IPS-18a (cell line): ENCODE measurements around the gene TLR9.

Experiments
- H3K27ac ChIP-seq: one replicate; pipeline ENCODE4 v1.5.1; 2013; ENCODE audit warnings: low read length
- H3K27me3 ChIP-seq: one replicate; pipeline ENCODE4 v1.6.1; 2013; ENCODE audit warnings: mild to moderate bottlenecking, low read length; ENCODE audit not compliant: control insufficient read depth, insufficient read depth
- H3K36me3 ChIP-seq: one replicate; pipeline ENCODE4 v1.6.1; 2013; ENCODE audit warnings: low read depth, low read length; ENCODE audit not compliant: control insufficient read depth
- H3K4me1 ChIP-seq: one replicate; pipeline ENCODE4 v1.6.1; 2013; ENCODE audit warnings: low read depth, low read length; ENCODE audit not compliant: control insufficient read depth
- H3K4me3 ChIP-seq: one replicate; pipeline ENCODE4 v1.5.1; 2013; ENCODE audit warnings: low read length
- H3K9ac ChIP-seq: one replicate; pipeline ENCODE4 v1.6.1; 2013; ENCODE audit warnings: mild to moderate bottlenecking, low read length, moderate library complexity
- H3K9me3 ChIP-seq: one replicate; pipeline ENCODE4 v1.6.1; 2013; ENCODE audit warnings: low read depth, low read length; ENCODE audit not compliant: control insufficient read depth

Gene TLR9

DNA sequence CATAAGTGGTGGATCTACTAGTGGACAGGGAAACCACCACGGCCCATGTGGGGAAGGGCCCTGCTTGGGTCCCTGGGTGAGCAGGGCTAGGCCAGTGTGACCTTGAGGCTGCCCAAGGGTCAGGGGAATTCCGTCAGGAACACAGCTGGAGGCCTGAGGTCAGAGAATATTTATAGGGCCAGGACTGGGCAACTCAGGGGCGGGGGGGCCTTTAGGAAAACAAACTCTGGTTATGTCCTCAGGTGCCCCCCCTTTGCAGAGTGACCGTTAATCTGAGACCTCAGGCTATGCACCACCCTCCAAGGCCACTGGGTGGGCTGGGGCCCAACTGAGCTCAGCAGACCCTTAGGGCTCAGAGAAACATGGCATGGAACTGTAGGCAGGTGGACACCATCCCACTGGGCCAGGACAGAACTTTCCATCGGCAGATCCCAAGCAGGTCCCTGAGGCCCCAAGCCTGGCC lies 11.0 kb upstream of the TLR9 start:
- no peaks in the 10 kb centered on the region for H3K27me3 ChIP-seq
- H3K9ac ChIP-seq = no peak overlapping the region
- no peak overlapping the region for H3K27ac ChIP-seq
- no peak overlapping the region for H3K4me3 ChIP-seq
- H3K9me3 ChIP-seq = no peaks in the 10 kb centered on the region
- H3K36me3 ChIP-seq = no peaks in the 10 kb centered on the region
- H3K4me1 ChIP-seq = peaks cover 30% of the 10 kb centered on the region

DNA sequence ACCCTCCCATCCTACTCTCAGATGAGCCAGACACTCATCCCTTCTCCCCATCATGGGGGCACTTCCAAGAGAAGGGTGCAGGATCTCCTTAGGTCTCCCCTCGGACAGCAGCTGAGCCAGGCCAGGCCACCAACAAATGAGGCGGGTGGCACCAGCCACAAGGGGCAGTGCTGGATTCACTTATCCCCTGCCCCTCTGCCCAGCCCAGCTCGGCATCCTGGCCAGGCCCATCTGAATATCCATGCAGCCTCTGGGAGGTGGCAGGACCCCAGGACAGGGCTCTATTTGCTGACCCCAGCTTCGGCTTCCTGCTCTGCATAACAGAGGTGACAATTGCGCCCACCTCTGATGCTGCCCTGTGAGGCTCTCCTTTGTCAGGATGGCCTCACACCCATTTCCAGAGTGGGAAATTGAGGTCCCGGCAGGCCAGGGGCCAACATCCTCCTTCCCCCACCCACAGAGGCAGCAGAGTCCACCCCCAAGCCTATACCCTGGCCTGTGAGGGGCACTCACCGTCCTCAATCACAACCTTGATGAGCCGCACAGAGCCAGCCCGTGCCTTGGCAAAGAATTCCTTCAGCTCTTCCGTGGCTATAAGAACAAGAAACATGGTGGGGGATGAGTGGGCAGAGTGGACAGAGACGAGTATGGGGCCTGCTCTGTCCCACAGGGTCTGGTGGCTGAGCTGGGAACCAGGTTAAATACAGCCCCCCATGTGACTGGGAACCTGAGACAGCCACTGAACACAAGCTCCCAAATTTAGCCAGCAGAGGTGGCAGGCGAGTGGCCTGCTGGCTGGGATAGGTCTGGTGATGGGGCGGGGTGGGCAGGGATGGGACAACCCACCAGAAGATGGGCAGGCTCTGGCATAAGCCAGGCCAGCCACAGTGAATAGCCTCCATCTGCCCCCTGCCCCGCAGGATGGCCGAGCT lies 9.3 kb upstream of the TLR9 start:
- Histone ChIP-seq H3K9ac (no peak overlapping the region), H3K27ac (no peak overlapping the region), H3K9me3 (no peaks in the 10 kb centered on the region), H3K4me1 (peaks cover 19% of the 10 kb centered on the region), H3K27me3 (no peaks in the 10 kb centered on the region), H3K4me3 (no peak overlapping the region), H3K36me3 (peaks cover 14% of the 10 kb centered on the region)

DNA sequence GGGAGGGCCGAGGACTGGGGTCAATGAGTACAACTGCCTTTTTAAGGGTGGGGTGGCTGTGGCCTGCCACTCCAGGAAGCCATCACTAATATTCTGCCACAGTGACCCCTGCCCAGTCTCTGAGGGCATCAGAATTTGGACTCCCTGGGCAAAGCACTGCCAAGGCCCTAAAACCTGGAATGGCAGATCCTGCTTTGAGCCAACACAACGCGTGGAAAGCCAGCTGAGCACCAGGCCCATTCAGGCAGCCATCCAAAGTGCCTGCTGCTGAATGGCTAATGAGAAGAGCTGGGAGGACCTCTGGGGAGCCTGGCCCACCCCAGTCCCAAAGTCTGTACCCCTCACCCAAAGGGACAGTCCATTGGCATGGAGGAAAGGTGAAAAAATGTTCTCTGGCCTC lies 8.5 kb upstream of the TLR9 start:
- H3K9ac ChIP-seq = no peak overlapping the region
- H3K27ac ChIP-seq = no peak overlapping the region
- H3K4me1 ChIP-seq = peaks cover 19% of the 10 kb centered on the region
- no peak overlapping the region for H3K4me3 ChIP-seq
- H3K27me3 ChIP-seq = no peaks in the 10 kb centered on the region
- peaks cover 22% of the 10 kb centered on the region for H3K36me3 ChIP-seq
- no peaks in the 10 kb centered on the region for H3K9me3 ChIP-seq

DNA sequence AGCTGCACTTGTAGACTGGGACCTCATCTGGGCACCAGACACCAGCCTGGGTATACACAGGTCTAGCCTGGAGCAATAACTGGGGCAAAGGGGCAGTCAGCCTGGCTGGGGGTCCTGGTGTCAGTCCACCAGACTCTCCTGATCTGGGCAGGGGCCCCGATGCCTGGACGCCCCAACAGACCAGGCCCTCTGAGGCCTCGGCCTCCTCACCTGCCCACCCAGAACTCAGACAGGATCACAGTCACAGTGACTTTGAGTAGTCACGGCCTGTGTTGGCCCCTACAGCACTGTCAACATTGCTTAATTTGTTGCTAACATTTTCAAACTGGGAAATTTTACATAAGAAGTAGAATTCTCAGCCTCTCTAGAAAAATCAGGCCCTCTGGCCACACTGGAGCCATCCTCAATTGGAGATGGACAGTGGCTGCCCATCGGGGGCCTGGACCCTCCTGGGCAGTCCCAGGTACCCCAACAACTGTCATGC lies 7.7 kb upstream of the TLR9 start:
- Histone ChIP-seq H3K4me1 (peaks cover 15% of the 10 kb centered on the region), H3K9ac (no peak overlapping the region), H3K4me3 (no peak overlapping the region), H3K36me3 (peaks cover 22% of the 10 kb centered on the region), H3K9me3 (no peaks in the 10 kb centered on the region), H3K27ac (no peak overlapping the region), H3K27me3 (no peaks in the 10 kb centered on the region)

DNA sequence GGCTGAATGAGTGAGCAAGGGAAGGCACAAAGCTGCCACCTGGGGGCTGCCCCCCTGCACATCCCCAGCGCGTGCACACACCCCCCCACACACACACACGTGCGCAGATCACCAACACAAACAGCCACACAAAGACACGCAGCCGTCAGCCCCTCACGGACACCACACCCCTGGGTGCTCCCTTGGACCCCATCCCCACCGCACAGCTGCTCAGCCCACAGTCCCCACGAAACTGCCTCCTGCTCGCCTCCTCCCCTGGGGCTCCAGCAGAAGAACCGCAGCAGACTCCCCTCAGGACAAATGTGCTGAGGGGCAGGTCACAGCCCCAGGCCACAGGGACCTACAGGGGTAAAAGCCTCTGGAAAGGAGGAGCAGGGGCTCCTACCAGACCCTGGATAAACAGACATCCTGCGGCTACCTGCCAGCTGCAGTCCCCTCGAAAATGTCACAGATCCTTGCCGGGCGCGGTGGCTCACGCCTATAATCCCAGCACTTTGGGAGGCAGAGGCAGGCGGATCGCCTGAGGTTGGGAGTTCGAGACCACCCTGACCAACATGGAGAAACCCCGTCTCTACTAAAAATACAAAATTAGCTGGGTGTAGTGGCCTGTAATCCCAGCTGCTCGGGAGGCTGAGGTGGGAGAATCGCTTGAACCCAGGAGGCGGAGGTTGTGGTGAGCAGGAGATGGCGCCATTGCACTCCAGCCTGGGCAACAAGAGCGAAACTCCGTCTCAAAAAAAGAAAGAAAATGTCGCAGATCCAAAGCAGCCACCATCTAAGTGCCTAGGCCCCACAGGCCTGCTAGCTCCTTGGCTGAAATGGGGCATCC lies 7.0 kb upstream of the TLR9 start:
- Histone ChIP-seq H3K4me3 (no peak overlapping the region), H3K9ac (no peak overlapping the region), H3K36me3 (peaks cover 22% of the 10 kb centered on the region), H3K27me3 (no peaks in the 10 kb centered on the region), H3K27ac (no peak overlapping the region), H3K9me3 (no peaks in the 10 kb centered on the region), H3K4me1 (peaks cover 9% of the 10 kb centered on the region)

DNA sequence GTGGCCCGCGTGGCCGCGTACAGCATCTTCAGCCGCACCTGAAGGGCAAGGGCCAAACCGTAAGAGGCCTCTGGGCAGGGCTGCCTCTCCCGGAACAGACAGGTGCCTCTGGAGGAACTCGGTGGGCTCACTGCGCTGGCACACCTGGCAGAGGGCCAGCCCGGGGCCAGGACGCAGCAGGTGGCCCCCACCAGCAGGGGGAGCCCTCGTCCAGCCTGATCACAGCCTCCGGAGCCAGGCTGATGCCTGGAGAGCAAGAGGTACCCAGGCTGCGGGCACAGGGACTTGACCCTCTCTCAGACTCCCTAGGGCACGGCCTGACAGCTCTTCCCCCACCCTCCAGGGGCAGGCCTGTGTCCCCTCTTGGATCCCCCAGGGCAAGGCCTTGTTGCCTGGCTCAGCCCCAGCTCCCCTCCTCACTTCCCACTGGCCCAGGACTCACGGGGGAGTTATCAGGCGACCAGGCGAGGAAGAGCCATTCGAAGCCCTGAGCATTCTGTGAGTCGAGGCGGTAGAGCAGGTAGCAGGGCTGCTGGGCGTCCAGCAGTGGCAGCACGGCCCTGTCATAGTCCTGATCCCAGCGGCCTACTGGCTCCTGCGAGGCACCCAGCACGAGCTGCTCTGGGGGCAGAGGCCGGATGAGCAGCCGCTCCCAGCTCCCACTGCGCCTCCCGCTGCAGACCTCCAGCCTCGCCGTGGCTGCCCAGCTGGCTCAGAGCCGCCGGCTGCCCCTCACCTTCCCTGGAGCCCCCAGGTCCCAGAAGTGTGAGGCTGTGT lies 6.2 kb upstream of the TLR9 start:
- no peak overlapping the region for H3K4me3 ChIP-seq
- peaks cover 1% of the 10 kb centered on the region for H3K4me1 ChIP-seq
- no peak overlapping the region for H3K9ac ChIP-seq
- no peak overlapping the region for H3K27ac ChIP-seq
- H3K9me3 ChIP-seq = no peaks in the 10 kb centered on the region
- H3K36me3 ChIP-seq = peaks cover 22% of the 10 kb centered on the region
- no peaks in the 10 kb centered on the region for H3K27me3 ChIP-seq

DNA sequence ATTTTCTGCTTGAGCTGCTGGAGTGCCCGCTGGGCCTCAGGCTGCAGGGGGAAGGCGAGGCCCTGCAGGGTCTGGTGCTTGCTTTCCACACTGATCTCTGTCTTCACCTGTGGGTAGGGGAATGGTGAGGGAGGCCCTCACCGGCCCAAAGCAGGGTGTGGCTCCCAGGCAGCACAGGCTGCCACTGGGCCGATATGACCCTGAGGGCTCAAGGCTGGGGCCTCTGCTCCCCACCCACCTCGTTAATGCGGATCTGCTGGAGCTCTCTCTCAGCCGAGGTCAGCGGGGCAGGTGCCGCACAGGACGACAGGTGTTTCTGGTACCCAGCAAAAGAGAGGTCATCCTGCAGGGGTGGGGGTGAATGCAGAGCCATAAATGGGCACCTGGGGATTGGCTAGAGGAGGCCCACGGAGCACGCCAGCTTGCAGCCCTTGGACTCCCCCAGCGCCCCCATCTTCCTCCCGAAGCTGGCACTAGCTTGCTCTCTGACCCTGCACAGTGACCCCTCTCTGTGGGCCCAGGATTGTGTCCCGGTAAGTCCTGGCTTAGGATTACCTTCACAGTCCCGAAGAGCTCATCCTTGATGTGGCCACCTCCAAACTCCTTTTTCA lies 5.5 kb upstream of the TLR9 start:
- Histone ChIP-seq H3K27ac (no peak overlapping the region), H3K27me3 (no peaks in the 10 kb centered on the region), H3K4me1 (no peaks in the 10 kb centered on the region), H3K36me3 (peaks cover 22% of the 10 kb centered on the region), H3K9ac (no peak overlapping the region), H3K4me3 (no peak overlapping the region), H3K9me3 (no peaks in the 10 kb centered on the region)

DNA sequence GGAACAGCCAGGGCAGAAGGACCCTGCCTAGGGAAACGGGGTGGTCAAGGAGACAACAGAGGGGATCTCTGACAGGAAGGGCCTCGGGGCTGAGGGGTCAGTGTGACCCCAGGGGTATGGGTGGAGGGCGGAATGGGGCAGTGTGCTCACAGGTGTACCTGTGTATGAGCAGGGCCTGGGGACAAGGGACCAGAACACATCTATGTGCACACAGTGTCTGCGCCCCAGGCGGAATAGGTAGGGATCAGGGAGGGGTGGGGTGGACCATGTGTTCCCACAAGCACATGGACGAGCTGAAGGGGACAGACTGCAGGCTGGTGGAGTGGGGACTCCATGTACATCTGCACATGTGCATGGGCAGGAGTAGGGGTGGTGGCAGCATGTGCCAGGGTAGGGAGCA lies 5.0 kb upstream of the TLR9 start:
- Histone ChIP-seq H3K9ac (no peak overlapping the region), H3K27ac (no peak overlapping the region), H3K36me3 (peaks cover 22% of the 10 kb centered on the region), H3K9me3 (no peaks in the 10 kb centered on the region), H3K27me3 (no peaks in the 10 kb centered on the region), H3K4me1 (no peaks in the 10 kb centered on the region), H3K4me3 (no peak overlapping the region)

DNA sequence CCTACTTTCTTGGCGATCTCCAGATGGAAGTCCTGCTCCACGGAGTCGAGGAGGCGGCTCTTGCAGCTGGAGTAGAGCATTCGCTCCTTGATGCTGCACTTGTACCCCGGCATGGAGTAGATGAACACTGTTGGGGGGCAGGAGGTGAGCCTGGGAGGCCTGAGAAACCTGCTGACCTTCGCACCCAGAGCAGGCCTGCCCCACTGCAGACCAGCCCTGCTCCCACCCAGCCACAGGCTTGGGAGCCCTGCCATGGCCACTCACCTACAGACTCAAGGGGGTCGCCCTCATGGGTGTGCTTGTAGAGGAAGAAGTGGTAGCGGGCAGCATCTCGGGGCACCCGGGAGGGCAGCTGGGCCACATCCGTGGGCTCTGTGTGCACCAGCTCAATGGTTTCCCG lies 4.2 kb upstream of the TLR9 start:
- Histone ChIP-seq H3K4me3 (no peak overlapping the region), H3K27ac (no peak overlapping the region), H3K36me3 (peaks cover 22% of the 10 kb centered on the region)

DNA sequence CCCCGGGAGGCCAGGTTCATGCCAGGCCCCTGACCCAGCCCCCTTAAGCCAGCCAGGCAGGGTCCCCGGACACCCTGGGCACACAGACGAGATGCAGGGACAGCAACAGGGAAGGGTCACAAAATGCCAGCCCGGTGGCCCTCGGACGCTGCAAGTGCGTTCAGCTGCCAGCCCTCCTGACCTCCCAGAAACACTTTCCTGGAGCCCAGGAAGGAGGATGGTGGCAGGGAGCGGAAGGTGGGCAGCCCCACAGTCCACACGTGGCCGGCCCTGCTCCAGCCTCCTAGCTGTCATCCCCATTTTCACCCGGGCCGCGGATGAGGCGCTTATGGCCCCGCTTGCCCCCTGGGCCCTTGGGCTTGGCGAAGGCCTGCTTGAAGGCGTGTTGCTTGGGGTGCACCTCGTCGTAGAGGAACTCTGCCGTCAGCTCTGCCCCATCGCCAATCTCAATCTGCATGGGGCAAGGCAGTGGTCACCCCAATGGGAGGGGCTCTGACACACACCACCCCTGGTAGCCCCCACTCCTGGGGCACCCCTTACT lies 3.4 kb upstream of the TLR9 start:
- H3K4me1 ChIP-seq = no peaks in the 10 kb centered on the region
- no peak overlapping the region for H3K27ac ChIP-seq
- no peaks in the 10 kb centered on the region for H3K27me3 ChIP-seq
- H3K9ac ChIP-seq = no peak overlapping the region
- H3K9me3 ChIP-seq = no peaks in the 10 kb centered on the region
- no peak overlapping the region for H3K4me3 ChIP-seq
- peaks cover 22% of the 10 kb centered on the region for H3K36me3 ChIP-seq

More for the DNA sequence above, 4.2 kb upstream of the TLR9 start:
- Histone ChIP-seq H3K9me3 (no peaks in the 10 kb centered on the region), H3K4me1 (no peaks in the 10 kb centered on the region), H3K27me3 (no peaks in the 10 kb centered on the region), H3K9ac (no peak overlapping the region)
